T-helper 1 cell treated with Interleukin-12 subunit alpha and Interleukin-12 subunit beta and Interleukin-4 antibody, amounts not matched to agents 30 ng/mL and 1 ng/mL, for 36 hours (primary cell): Measurements from ENCODE around the gene ZDHHC19. TPM values are rescaled to one million over a fixed set of nuclear protein-coding genes. Genes with fewer than 3 reads are reported as not detected.

Experiments used
- intact Hi-C: fragments of 100-400 bp; cut with micrococcal nuclease; formaldehyde crosslinking; loops from one replicate; pipeline ENCODE4 v1.15.1; 2024
- total RNA-seq: library from RNA; stranded (reverse); gene quantifications from 2 replicates; pipeline ENCODE4 v1.2.3, GENCODE V29; 2022

The ZDHHC19 gene
- total RNA-seq, 1 donor from 2014 or later: not detected

GRCh38 chr3:196205442-196206205, 5.6 kb downstream of the ZDHHC19 start:
- intact Hi-C loops: loop anchor here (5.0 kb wide), 5 partner anchors 72 to 518 kb away; partner anchors contain the start of genes CEP19, PIGX and TNK2

GRCh38 chr3:196203846-196204245, 7.4 kb downstream of the ZDHHC19 start:
- intact Hi-C loops: no loop called here

GRCh38 chr3:196202516-196202970, 8.7 kb downstream of the ZDHHC19 start:
- intact Hi-C loops: no loop called here

GRCh38 chr3:196198771-196199753, 12.1 kb downstream of the ZDHHC19 start:
- intact Hi-C loops: no loop called here

- intact Hi-C loops: no loop called here
Observed at GRCh38 chr3:196198081-196198675, 13.0 kb downstream of the ZDHHC19 start.

- intact Hi-C loops: no loop called here
Observed at GRCh38 chr3:196197524-196197923, 13.7 kb downstream of the ZDHHC19 start.

GRCh38 chr3:196195664-196196265, 15.4 kb downstream of the ZDHHC19 start:
- intact Hi-C loops: loop anchor here (1.0 kb wide), 3 partner anchors 122 to 344 kb away; no protein-coding TSS in a partner anchor

- intact Hi-C loops: no loop called here
Observed at GRCh38 chr3:196194542-196194915, 16.7 kb downstream of the ZDHHC19 start.

GRCh38 chr3:196193736-196194541, 17.3 kb downstream of the ZDHHC19 start:
- intact Hi-C loops: no loop called here

- intact Hi-C loops: no loop called here
Observed at GRCh38 chr3:196193133-196193735, 18.0 kb downstream of the ZDHHC19 start.

GRCh38 chr3:196192524-196193051, 18.6 kb downstream of the ZDHHC19 start:
- intact Hi-C loops: loop anchor here (1.0 kb wide), 5 partner anchors 9 to 119 kb away; partner anchors contain the start of gene TFRC

- intact Hi-C loops: loop anchor here (1.0 kb wide), 5 partner anchors 9 to 119 kb away; partner anchors contain the start of gene TFRC
Observed at GRCh38 chr3:196192036-196192523, 19.1 kb downstream of the ZDHHC19 start.

GRCh38 chr3:196189566-196190347, 21.4 kb downstream of the ZDHHC19 start:
- intact Hi-C loops: loop anchor here (10.0 kb wide), 1 partner anchor 645 kb away; the partner anchor contains the start of gene PPP1R2

GRCh38 chr3:196186651-196187573, 24.3 kb downstream of the ZDHHC19 start:
- intact Hi-C loops: loop anchor here (10.0 kb wide), 1 partner anchor 642 kb away; the partner anchor contains the start of gene PPP1R2

GRCh38 chr3:196184881-196185280, 26.3 kb downstream of the ZDHHC19 start:
- intact Hi-C loops: loop anchor here (5.0 to 10.0 kb wide), 2 partner anchors 278 to 640 kb away; partner anchors contain the start of genes PPP1R2 and TNK2

GRCh38 chr3:196184169-196184432, 27.1 kb downstream of the ZDHHC19 start:
- intact Hi-C loops: loop anchor here (5.0 to 10.0 kb wide), 2 partner anchors 277 to 639 kb away; partner anchors contain the start of genes PPP1R2 and TNK2

GRCh38 chr3:196181127-196181546, 30.1 kb downstream of the ZDHHC19 start:
- intact Hi-C loops: loop anchor here (5.0 to 10.0 kb wide), 2 partner anchors 274 to 636 kb away; partner anchors contain the start of genes PPP1R2 and TNK2
